ENCODE measurements around the gene TOP3B. TPM values are rescaled to one million over a fixed set of nuclear protein-coding genes. Genes with fewer than 3 reads are reported as not detected.

TOP3B gene
- total and polyA plus RNA-seq, 9 of the 15 experiments (the other 6 are each of a cell fraction or from before 2014, with no cell fraction given): 3.0 to 188 (median 112) TPM

- TF ChIP-seq CBX1 (IDR thresholded peaks at IDR 0.05; ENCODE audit: low read depth) (no peak), TBP (optimal IDR thresholded peaks at IDR 0.05; ENCODE audit: low read depth, low read length) (no peak), ZFX (CRISPR knock-in tag; IDR thresholded peaks at IDR 0.05) (0 out of 2 replicates have a peak, but pooled peaks have one; percentile 8)
Measured at GRCh38 chr22:21920341-21921183, 62.0 kb downstream of the TOP3B start (continued).

DNA sequence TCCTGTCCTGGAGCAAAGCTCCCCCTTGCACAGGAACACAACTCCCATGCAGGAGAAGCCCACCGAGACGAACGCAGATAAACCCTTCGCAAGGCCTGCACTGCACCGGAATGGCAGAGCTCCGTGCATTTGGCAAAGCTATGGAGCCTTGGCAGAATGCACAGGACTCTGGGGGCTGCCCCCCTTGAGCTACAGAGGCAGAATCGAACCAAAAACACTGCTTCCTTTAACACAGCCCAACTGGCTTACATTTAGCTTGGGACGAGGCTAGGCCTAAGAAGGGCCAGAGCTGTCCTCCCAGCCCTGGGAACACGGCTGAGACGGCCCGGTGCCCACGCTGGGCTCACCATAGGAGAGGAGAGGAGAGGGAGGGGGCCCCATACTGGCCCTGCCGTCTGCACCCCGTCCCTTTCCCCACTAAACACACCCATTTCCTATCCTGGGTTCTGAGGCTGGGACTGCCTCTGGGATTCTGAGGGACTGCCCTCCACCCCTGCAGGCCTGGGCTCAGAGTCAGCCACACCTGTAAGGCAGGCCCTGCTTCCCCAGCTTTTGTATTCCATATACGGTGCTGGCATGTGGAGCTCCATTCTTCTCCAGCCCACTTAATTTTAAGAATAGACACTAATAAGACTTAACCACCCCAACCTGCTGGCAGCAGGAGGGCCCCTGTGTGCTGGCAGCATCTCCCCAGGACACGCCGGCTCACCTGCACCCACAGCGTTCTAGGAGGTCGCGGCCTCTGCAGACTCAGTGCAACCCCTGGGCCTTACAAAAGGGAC is 62.9 kb downstream of the TOP3B start:
- Histone ChIP-seq H2AFZ (ENCODE audit: low read depth, low read length) (no peak overlapping the region), H3K27ac (ENCODE audit: extremely low read depth, low read depth, low read length) (no peak overlapping the region), H4K20me1 (replicated peaks; ENCODE audit: control insufficient read depth, insufficient read depth, low read length) (peaks cover 32% of the 10 kb centered on the region), H3K9me3 (replicated peaks; ENCODE audit: control insufficient read depth, insufficient read depth, low read depth, low read length) (no peaks in the 10 kb centered on the region), H3K79me2 (ENCODE audit: control insufficient read depth, insufficient read depth, low read length) (no peaks in the 10 kb centered on the region), H3K27me3 (ENCODE audit: control insufficient read depth in 2 of 2, insufficient read depth in 2 of 2, low read length in 2 of 2) (no peaks in the 10 kb centered on the region), H3K9ac (ENCODE audit: insufficient read depth in 1 of 2, low read depth in 2 of 2, low read length in 2 of 2) (peak overlapping the region in 1 of 2 experiments; percentile 6; a peak in 2 of 4 replicates), H3K9me1 (ENCODE audit: control insufficient read depth, insufficient read depth, low read length) (no peaks in the 10 kb centered on the region), H3K4me1 (replicated peaks in 1 of 2; ENCODE audit: control insufficient read depth in 2 of 2, insufficient read depth in 2 of 2, low read length in 2 of 2) (peaks cover 0 to 49% of the 10 kb centered on the region in 2 experiments; a peak in 3 of 5 replicates), H3K36me3 (ENCODE audit: control insufficient read depth, insufficient read depth, low read length) (no peaks in the 10 kb centered on the region), H3K4me3 (no peak overlapping the region), H3K4me2 (ENCODE audit: insufficient read depth, low read length) (no peak overlapping the region)
- CTCF ChIA-PET (ENCODE audit: low intra/inter-chr PET ratio): interaction anchor here (0.6 kb wide), 1 partner anchor 19 kb away, joined by 4 read pairs; no protein-coding TSS in a partner anchor
- POLR2A ChIA-PET: interaction anchor here (0.5 to 49.7 kb wide), 9 partner anchors 0 to 1051 kb away, joined by 3 to 1041 read pairs (median 3); partner anchors contain the start of genes PPM1F and SDF2L1
- DNase-seq (ENCODE audit: extremely low read depth in 1 of 4, low spot score in 3 of 4) (peak in 1 of 4 experiments; percentile 63), ATAC-seq (peak; percentile 5), FAIRE-seq (no peak)
- in situ Hi-C loops (cut with MboI): no loop called here
- intact Hi-C loops (cut with micrococcal nuclease): no loop called here
- 71% methylated on average over 20 of the region's 20 CpGs for WGBS (ENCODE audit: insufficient coverage, low coverage, missing lambda C conversion rate)
- BruUV-seq (replicated peaks): no TSS peak
- peak; percentile 48; the same call in 1 of the 2 replicates for TF ChIP-seq THAP12 (CRISPR knock-in tag; IDR thresholded peaks at IDR 0.05)
- peak; percentile 31; the same call in 1 of the 2 replicates for TF ChIP-seq ZNF77 (CRISPR knock-in tag; IDR thresholded peaks at IDR 0.05)
- TF ChIP-seq ZFX (CRISPR knock-in tag; IDR thresholded peaks at IDR 0.05): 0 out of 2 replicates have a peak, but pooled peaks have one; percentile 29
- peak; percentile 43; the same call in 1 of the 2 replicates for TF ChIP-seq ZKSCAN1 (IDR thresholded peaks at IDR 0.05; ENCODE audit: low read depth, low read length)
- TF ChIP-seq ELK1 (CRISPR knock-in tag; IDR thresholded peaks at IDR 0.05): no peak
- TF ChIP-seq MCM2 (IDR thresholded peaks at IDR 0.05; ENCODE audit: low read depth): no peak
- TF ChIP-seq CSDE1 (IDR thresholded peaks at IDR 0.05): no peak
- peak; percentile 57 for TF ChIP-seq POLR2G (IDR thresholded peaks at IDR 0.05; ENCODE audit: low read depth, low read length)
- no peak for TF ChIP-seq PCBP1 (IDR thresholded peaks at IDR 0.05; ENCODE audit: low read depth, low read length, poor library complexity, severe bottlenecking)
- peak; percentile 83; the same call in 1 of the 2 replicates for TF ChIP-seq TAF15 (IDR thresholded peaks at IDR 0.05; ENCODE audit: low read depth, low read length)
- no peak; the same call in 1 of the 2 replicates for TF ChIP-seq SUPT5H (IDR thresholded peaks at IDR 0.05)
- TF ChIP-seq MED1 (CRISPR knock-in tag; IDR thresholded peaks at IDR 0.05; ENCODE audit: borderline replicate concordance): peak; percentile 44; the same call in 1 of the 2 replicates
- no peak for TF ChIP-seq ZNF174 (CRISPR knock-in tag; IDR thresholded peaks at IDR 0.05)
- no peak for TF ChIP-seq ZFP36 (IDR thresholded peaks at IDR 0.05; ENCODE audit: low read depth, low read length, partially characterized antibody)
